H1 (cell line): ENCODE results near the gene OPN1MW2.
"Not testable (repeated sequence)": the region's sequence is repeated elsewhere in the genome, so short reads cannot be mapped to it uniquely, and the experiment has no call there.

Experiments used
- CEBPB ChIP-seq: IDR thresholded peaks from 2 replicates; pipeline ENCODE4 v1.6.1; 2012; ENCODE audit warnings: low read depth, low read length
- CHD1 ChIP-seq: IDR thresholded peaks from 2 replicates; pipeline ENCODE4 v1.6.1; 2012; ENCODE audit warnings: low read depth, low read length, improper control_type of control experiment
- CHD2 ChIP-seq: IDR thresholded peaks from 2 replicates; pipeline ENCODE4 v1.6.1; 2012; ENCODE audit warnings: low read length, improper control_type of control experiment
- CTCF ChIP-seq, 3 experiments: IDR thresholded peaks; 1 replicate in 2 of 3; 2 replicates in 1 of 3; pipeline versions ENCODE4 v1.5.1 to v1.6.1; 2011; ENCODE audit warnings: low read length in 3 of 3, mild to moderate bottlenecking in 3 of 3, inconsistent platforms in 2 of 3, low read depth in 1 of 3, moderate library complexity in 1 of 3; ENCODE audit not compliant: insufficient read depth in 1 of 3; ENCODE audit errors: control extremely low read depth in 1 of 3
- HDAC2 ChIP-seq, 2 experiments: fragments of 300-600 bp in 1 of 2; sonication (generic) in 1 of 2; IDR thresholded peaks; 2 replicates each; pipeline ENCODE4 v1.6.1; 2011 to 2012; ENCODE audit warnings: low read depth in 2 of 2, low read length in 2 of 2, mild to moderate bottlenecking in 2 of 2, moderate library complexity in 2 of 2, borderline replicate concordance in 1 of 2, inconsistent platforms in 1 of 2
- JUN ChIP-seq: IDR thresholded peaks from 2 replicates; pipeline ENCODE4 v1.6.1; 2011; ENCODE audit warnings: low read depth, mild to moderate bottlenecking, improper control_type of control experiment, low read length
- KDM5A ChIP-seq: fragments of 200-600 bp; IDR thresholded peaks from 2 replicates; pipeline ENCODE4 v1.7.1; 2012; ENCODE audit warnings: mild to moderate bottlenecking, low read length, inconsistent platforms, mixed read lengths
- POLR2A ChIP-seq, 2 experiments: IDR thresholded peaks; 1 replicate in 1 of 2; 2 replicates in 1 of 2; pipeline ENCODE4 v1.6.1; 2011; ENCODE audit warnings: low read depth in 2 of 2, low read length in 2 of 2, mild to moderate bottlenecking in 2 of 2; ENCODE audit errors: control extremely low read depth in 1 of 2
- POLR2AphosphoS5 ChIP-seq: IDR thresholded peaks from 2 replicates; pipeline ENCODE4 v1.6.1; 2011; ENCODE audit warnings: low read depth, low read length
- SRF ChIP-seq: IDR thresholded peaks from 2 replicates; pipeline ENCODE4 v1.6.1; 2011; ENCODE audit warnings: mild to moderate bottlenecking, low read depth, low read length, moderate library complexity

- not testable (repeated sequence) for TF ChIP-seq CTCF (IDR thresholded peaks at IDR 0.05; ENCODE audit: control extremely low read depth in 1 of 3, insufficient read depth in 1 of 3, low read depth in 1 of 3, low read length in 3 of 3); POLR2A (IDR thresholded peaks at IDR 0.05; ENCODE audit: control extremely low read depth in 1 of 2, low read depth in 2 of 2, low read length in 2 of 2); KDM5A; POLR2AphosphoS5; SRF; JUN; HDAC2 (IDR thresholded peaks at IDR 0.05; ENCODE audit: borderline replicate concordance in 1 of 2, low read depth in 2 of 2, low read length in 2 of 2); CEBPB; CHD2; CHD1
Observed at GRCh38 chrX:154192846-154193245, 26.7 kb upstream of the OPN1MW2 start.
